HEK293 (cell line): ENCODE data around the gene RBMS3.

Experiments
- CTCF ChIP-seq: fragments of 450-650 bp; formaldehyde crosslinking; IDR thresholded peaks from 2 replicates; pipeline ENCODE4 v1.5.1; 2016; ENCODE audit warnings: missing biosample characterization, missing genetic modification characterization
- YY1 ChIP-seq: fragments of 450-650 bp; formaldehyde crosslinking; IDR thresholded peaks from 2 replicates; pipeline ENCODE4 v1.5.1; 2018; ENCODE audit warnings: missing biosample characterization, missing genetic modification characterization
- ZBTB48 ChIP-seq: fragments of 450-650 bp; formaldehyde crosslinking; IDR thresholded peaks from 2 replicates; pipeline ENCODE4 v1.5.1; 2016; ENCODE audit warnings: missing biosample characterization, missing genetic modification characterization
- ZNF138 ChIP-seq: fragments of 450-650 bp; formaldehyde crosslinking; IDR thresholded peaks from 2 replicates; pipeline ENCODE4 v1.5.1; 2016; ENCODE audit warnings: missing biosample characterization, missing genetic modification characterization, borderline replicate concordance
- ZNF335 ChIP-seq: fragments of 450-650 bp; formaldehyde crosslinking; conservative IDR thresholded peaks from 2 replicates; pipeline ENCODE4 v1.5.1; 2016; ENCODE audit warnings: missing biosample characterization, missing genetic modification characterization
- ZNF398 ChIP-seq: fragments of 450-650 bp; formaldehyde crosslinking; IDR thresholded peaks from 2 replicates; pipeline ENCODE4 v1.5.1; 2017; ENCODE audit warnings: missing biosample characterization, missing genetic modification characterization
- TF ChIP-seq, protein P1 (sequence below): fragments of 450-650 bp; formaldehyde crosslinking; IDR thresholded peaks from 2 replicates; pipeline ENCODE4 v1.5.1; 2016; ENCODE audit warnings: missing biosample characterization, missing genetic modification characterization, low read depth

DNA sequence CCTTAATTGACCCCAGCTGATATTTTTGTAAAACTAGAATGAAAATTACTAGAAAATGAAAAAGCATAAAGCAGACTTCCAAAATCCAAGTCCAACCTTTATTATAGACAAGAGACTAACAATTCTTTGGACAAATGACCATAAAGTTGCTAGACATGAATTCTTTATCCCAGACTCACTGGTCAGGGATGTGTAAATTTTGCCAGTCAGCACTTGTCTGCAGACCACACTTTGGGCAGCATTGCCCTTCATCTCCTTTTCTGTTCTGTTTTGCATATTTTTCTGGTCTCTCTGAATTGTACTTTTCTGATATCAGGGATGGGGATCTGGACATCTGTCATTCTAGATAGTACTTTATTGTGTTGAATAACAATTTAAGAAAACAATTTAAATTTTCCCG is 10.1 kb upstream of the RBMS3 start:
- TF ChIP-seq YY1 (tag by site-specific recombination) = no peak
- TF ChIP-seq ZNF398 = no peak
- no peak for TF ChIP-seq CTCF (tag by site-specific recombination)
- TF ChIP-seq, protein P1, sequence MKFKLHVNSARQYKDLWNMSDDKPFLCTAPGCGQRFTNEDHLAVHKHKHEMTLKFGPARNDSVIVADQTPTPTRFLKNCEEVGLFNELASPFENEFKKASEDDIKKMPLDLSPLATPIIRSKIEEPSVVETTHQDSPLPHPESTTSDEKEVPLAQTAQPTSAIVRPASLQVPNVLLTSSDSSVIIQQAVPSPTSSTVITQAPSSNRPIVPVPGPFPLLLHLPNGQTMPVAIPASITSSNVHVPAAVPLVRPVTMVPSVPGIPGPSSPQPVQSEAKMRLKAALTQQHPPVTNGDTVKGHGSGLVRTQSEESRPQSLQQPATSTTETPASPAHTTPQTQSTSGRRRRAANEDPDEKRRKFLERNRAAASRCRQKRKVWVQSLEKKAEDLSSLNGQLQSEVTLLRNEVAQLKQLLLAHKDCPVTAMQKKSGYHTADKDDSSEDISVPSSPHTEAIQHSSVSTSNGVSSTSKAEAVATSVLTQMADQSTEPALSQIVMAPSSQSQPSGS (tag by site-specific recombination) = no peak
- no peak for TF ChIP-seq ZNF138 (tag by site-specific recombination)
- no peak for TF ChIP-seq ZBTB48
- no peak for TF ChIP-seq ZNF335 (tag by site-specific recombination)
